SK-N-SH treated with all-trans-retinoic acid at 6 μM for 48 hours (cell line): ENCODE data around the gene PLA2G4F.

ENCODE experiments used
- ATAC-seq: fragments of 200-7000 bp; cut with Tn5 transposase; 3 replicates; pipeline ENCODE4 v1.9.1; 2020; ENCODE audit warnings: mild to moderate bottlenecking, moderate library complexity
- ARNTL ChIP-seq: fragments of 450-650 bp; formaldehyde crosslinking; IDR thresholded peaks from 2 replicates; pipeline ENCODE4 v1.5.0; 2020; ENCODE audit warnings: low read depth, mild to moderate bottlenecking, moderate library complexity, borderline replicate concordance
- CREB5 ChIP-seq: fragments of 250-450 bp; sonication (Bioruptor Pico); IDR thresholded peaks from 2 replicates; pipeline ENCODE4 v1.5.1; 2020; ENCODE audit warnings: low read depth, mild to moderate bottlenecking, moderate library complexity
- CSDC2 ChIP-seq: fragments of 250-450 bp; sonication (Bioruptor Pico); IDR thresholded peaks from 2 replicates; pipeline ENCODE4 v1.5.0; 2020; ENCODE audit warnings: mild to moderate bottlenecking, moderate library complexity
- CSRNP3 ChIP-seq: fragments of 250-450 bp; sonication (Bioruptor Pico); IDR thresholded peaks from 2 replicates; pipeline ENCODE4 v1.5.1; 2021; ENCODE audit warnings: mild to moderate bottlenecking, moderate library complexity
- ESRRG ChIP-seq: fragments of 250-450 bp; sonication (Bioruptor Pico); IDR thresholded peaks from 2 replicates; pipeline ENCODE4 v1.6.1; 2021; ENCODE audit warnings: mild to moderate bottlenecking
- GLIS3 ChIP-seq: fragments of 250-450 bp; sonication (Bioruptor Pico); IDR thresholded peaks from 2 replicates; pipeline ENCODE4 v1.5.0; 2020; ENCODE audit warnings: mild to moderate bottlenecking, moderate library complexity
- ISL1 ChIP-seq: fragments of 250-450 bp; sonication (Bioruptor Pico); IDR thresholded peaks from 2 replicates; pipeline ENCODE4 v2.1.2; 2022; ENCODE audit warnings: mild to moderate bottlenecking, moderate library complexity
- OSR1 ChIP-seq: fragments of 250-450 bp; sonication (Bioruptor Pico); IDR thresholded peaks from 2 replicates; pipeline ENCODE4 v1.8.0; 2022; ENCODE audit warnings: moderate library complexity, mild to moderate bottlenecking, inconsistent platforms
- PATZ1 ChIP-seq: fragments of 250-450 bp; sonication (Bioruptor Pico); IDR thresholded peaks from 2 replicates; pipeline ENCODE4 v1.8.0; 2020; ENCODE audit warnings: mild to moderate bottlenecking, moderate library complexity, borderline replicate concordance
- POU6F1 ChIP-seq: fragments of 250-450 bp; sonication (Bioruptor Pico); IDR thresholded peaks from 2 replicates; pipeline ENCODE4 v1.8.0; 2021; ENCODE audit warnings: low read depth, mild to moderate bottlenecking, moderate library complexity, borderline replicate concordance
- PPARA ChIP-seq: fragments of 250-450 bp; sonication (Bioruptor Pico); IDR thresholded peaks from 2 replicates; pipeline ENCODE4 v1.5.0; 2020; ENCODE audit warnings: mild to moderate bottlenecking, borderline replicate concordance
- RARB ChIP-seq: fragments of 250-450 bp; sonication (Bioruptor Pico); IDR thresholded peaks from 2 replicates; pipeline ENCODE4 v1.8.0; 2021; ENCODE audit warnings: mild to moderate bottlenecking, moderate library complexity
- SNAI2 ChIP-seq: fragments of 250-450 bp; sonication (Bioruptor Pico); IDR thresholded peaks from 2 replicates; pipeline ENCODE4 v1.5.0; 2020; ENCODE audit warnings: mild to moderate bottlenecking, moderate library complexity
- TCF4 ChIP-seq: fragments of 250-450 bp; sonication (Bioruptor Pico); IDR thresholded peaks from 2 replicates; pipeline ENCODE4 v1.8.0; 2021; ENCODE audit warnings: mild to moderate bottlenecking, moderate library complexity, borderline replicate concordance
- TOX ChIP-seq: fragments of 250-450 bp; sonication (Bioruptor Pico); IDR thresholded peaks from 2 replicates; pipeline ENCODE4 v1.8.0; 2021; ENCODE audit warnings: mild to moderate bottlenecking, moderate library complexity, borderline replicate concordance
- TSHZ2 ChIP-seq: fragments of 250-450 bp; sonication (Bioruptor Pico); IDR thresholded peaks from 2 replicates; pipeline ENCODE4 v1.5.0; 2020; ENCODE audit warnings: mild to moderate bottlenecking, moderate library complexity
- ZC3H10 ChIP-seq: fragments of 250-450 bp; sonication (Bioruptor Pico); IDR thresholded peaks from 2 replicates; pipeline ENCODE4 v1.5.1; 2021; ENCODE audit warnings: mild to moderate bottlenecking, moderate library complexity
- ZFP3 ChIP-seq: fragments of 250-450 bp; sonication (Bioruptor Pico); IDR thresholded peaks from 2 replicates; pipeline ENCODE4 v1.5.0; 2020; ENCODE audit warnings: mild to moderate bottlenecking, moderate library complexity
- ZFP30 ChIP-seq: fragments of 450-650 bp; formaldehyde crosslinking; IDR thresholded peaks from 2 replicates; pipeline ENCODE4 v1.5.0; 2022; ENCODE audit warnings: mild to moderate bottlenecking, moderate library complexity
- ZNF565 ChIP-seq: fragments of 450-650 bp; formaldehyde crosslinking; conservative IDR thresholded peaks from 2 replicates; pipeline ENCODE4 v1.5.0; 2020; ENCODE audit warnings: low read depth, mild to moderate bottlenecking, moderate library complexity
- ZNF70 ChIP-seq: fragments of 450-650 bp; formaldehyde crosslinking; IDR thresholded peaks from 2 replicates; pipeline ENCODE4 v1.5.0; 2020; ENCODE audit warnings: mild to moderate bottlenecking, moderate library complexity
- ZNF8 ChIP-seq: fragments of 450-650 bp; formaldehyde crosslinking; IDR thresholded peaks from 2 replicates; pipeline ENCODE4 v1.5.0; 2020; ENCODE audit warnings: mild to moderate bottlenecking, moderate library complexity

Gene PLA2G4F

GRCh38 chr15:42133886-42134502 lies 22.4 kb downstream of the PLA2G4F start:
- TF ChIP-seq ARNTL (CRISPR knock-in tag) = no peak
- no peak for TF ChIP-seq ZNF8 (CRISPR knock-in tag)
- no peak for TF ChIP-seq CREB5 (CRISPR knock-in tag)
- no peak for TF ChIP-seq PATZ1 (CRISPR knock-in tag)
- peak; percentile 81 for ATAC-seq

- no peak for ATAC-seq
- TF ChIP-seq TOX (CRISPR knock-in tag) = no peak
- TF ChIP-seq CSDC2 (CRISPR knock-in tag) = no peak
- no peak for TF ChIP-seq ISL1 (CRISPR knock-in tag)
- TF ChIP-seq TSHZ2 (CRISPR knock-in tag) = no peak
- no peak for TF ChIP-seq ZNF565 (CRISPR knock-in tag)
- no peak for TF ChIP-seq PPARA (CRISPR knock-in tag)
- TF ChIP-seq ZFP30 (CRISPR knock-in tag) = no peak
Measured at GRCh38 chr15:42133356-42133755, 23.1 kb downstream of the PLA2G4F start.

- ATAC-seq = peak; percentile 32; the same call in 2 of the 3 replicates
- TF ChIP-seq ESRRG (CRISPR knock-in tag) (no peak), POU6F1 (CRISPR knock-in tag) (no peak), ZNF565 (CRISPR knock-in tag) (no peak), ZC3H10 (CRISPR knock-in tag) (no peak), ZNF70 (CRISPR knock-in tag) (no peak), ZFP30 (CRISPR knock-in tag) (no peak), ARNTL (CRISPR knock-in tag) (no peak), PATZ1 (CRISPR knock-in tag) (no peak), OSR1 (CRISPR knock-in tag) (no peak), PPARA (CRISPR knock-in tag) (no peak), TCF4 (CRISPR knock-in tag) (no peak), CSRNP3 (no peak), GLIS3 (CRISPR knock-in tag) (no peak), SNAI2 (CRISPR knock-in tag) (no peak), RARB (CRISPR knock-in tag) (no peak), CSDC2 (CRISPR knock-in tag) (no peak), ZFP3 (no peak), CREB5 (CRISPR knock-in tag) (no peak)
Measured at GRCh38 chr15:42131826-42132806, 24.3 kb downstream of the PLA2G4F start.
